ENCODE data around the gene IVNS1ABP.

DNA sequence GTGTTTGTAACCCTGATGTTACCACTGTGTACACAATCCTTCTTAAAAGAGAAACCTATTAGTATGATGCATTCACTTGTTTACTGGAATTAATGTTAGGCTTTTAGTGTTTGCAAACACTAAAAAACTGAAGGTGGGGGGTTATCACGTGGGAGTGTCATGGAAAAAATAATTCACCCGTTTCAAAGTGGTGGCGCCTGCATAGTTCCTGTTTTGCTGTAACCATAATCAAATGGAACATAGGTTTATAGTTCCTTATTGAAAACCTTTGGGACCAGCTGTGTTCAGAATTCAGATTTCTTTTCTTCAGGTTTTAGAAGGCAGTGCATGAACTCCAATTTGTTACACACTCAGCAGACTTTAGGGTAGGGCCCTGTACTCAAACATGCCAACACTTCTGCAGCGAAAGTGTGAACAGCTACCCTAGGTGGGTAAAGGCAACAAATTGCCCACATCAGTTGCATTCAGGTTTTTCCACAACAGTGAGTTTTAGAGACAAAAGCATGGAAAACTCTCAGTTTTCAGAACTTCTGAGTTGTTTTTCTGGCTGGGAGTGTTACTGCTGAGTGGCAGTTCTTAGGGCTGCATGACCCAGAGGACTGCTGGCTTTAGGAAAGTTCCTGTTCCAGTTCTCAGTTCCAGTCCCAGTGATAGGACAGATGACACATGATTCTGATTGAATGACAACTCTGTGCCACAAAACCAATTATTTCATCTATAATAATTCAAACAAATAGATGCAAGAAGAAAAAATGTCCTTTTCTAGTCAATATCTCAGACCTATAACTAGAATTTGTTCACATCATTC lies 29.1 kb upstream of the IVNS1ABP start:
- TF ChIP-seq, protein P1, sequence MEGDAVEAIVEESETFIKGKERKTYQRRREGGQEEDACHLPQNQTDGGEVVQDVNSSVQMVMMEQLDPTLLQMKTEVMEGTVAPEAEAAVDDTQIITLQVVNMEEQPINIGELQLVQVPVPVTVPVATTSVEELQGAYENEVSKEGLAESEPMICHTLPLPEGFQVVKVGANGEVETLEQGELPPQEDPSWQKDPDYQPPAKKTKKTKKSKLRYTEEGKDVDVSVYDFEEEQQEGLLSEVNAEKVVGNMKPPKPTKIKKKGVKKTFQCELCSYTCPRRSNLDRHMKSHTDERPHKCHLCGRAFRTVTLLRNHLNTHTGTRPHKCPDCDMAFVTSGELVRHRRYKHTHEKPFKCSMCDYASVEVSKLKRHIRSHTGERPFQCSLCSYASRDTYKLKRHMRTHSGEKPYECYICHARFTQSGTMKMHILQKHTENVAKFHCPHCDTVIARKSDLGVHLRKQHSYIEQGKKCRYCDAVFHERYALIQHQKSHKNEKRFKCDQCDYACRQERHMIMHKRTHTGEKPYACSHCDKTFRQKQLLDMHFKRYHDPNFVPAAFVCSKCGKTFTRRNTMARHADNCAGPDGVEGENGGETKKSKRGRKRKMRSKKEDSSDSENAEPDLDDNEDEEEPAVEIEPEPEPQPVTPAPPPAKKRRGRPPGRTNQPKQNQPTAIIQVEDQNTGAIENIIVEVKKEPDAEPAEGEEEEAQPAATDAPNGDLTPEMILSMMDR (conservative IDR thresholded peaks at IDR 0.05 in 1 of 2, IDR thresholded peaks at IDR 0.05 in 1 of 2; ENCODE audit: extremely low read depth in 1 of 2, insufficient read depth in 1 of 2, low read depth in 1 of 2, low read length in 2 of 2), result no peak
- TF ChIP-seq EZH2 (IDR thresholded peaks at IDR 0.05; ENCODE audit: borderline replicate concordance, low read length), result no peak
